GM12891 (cell line): ENCODE data around the gene WLS.

Source experiments
- POLR2A ChIP-seq: IDR thresholded peaks from 2 replicates; pipeline ENCODE4 v1.6.1; 2011; ENCODE audit warnings: low read depth, low read length, control low read depth
- POLR2AphosphoS5 ChIP-seq: IDR thresholded peaks from 2 replicates; pipeline ENCODE4 v1.6.1; 2011; ENCODE audit warnings: low read depth, low read length, control low read depth

DNA sequence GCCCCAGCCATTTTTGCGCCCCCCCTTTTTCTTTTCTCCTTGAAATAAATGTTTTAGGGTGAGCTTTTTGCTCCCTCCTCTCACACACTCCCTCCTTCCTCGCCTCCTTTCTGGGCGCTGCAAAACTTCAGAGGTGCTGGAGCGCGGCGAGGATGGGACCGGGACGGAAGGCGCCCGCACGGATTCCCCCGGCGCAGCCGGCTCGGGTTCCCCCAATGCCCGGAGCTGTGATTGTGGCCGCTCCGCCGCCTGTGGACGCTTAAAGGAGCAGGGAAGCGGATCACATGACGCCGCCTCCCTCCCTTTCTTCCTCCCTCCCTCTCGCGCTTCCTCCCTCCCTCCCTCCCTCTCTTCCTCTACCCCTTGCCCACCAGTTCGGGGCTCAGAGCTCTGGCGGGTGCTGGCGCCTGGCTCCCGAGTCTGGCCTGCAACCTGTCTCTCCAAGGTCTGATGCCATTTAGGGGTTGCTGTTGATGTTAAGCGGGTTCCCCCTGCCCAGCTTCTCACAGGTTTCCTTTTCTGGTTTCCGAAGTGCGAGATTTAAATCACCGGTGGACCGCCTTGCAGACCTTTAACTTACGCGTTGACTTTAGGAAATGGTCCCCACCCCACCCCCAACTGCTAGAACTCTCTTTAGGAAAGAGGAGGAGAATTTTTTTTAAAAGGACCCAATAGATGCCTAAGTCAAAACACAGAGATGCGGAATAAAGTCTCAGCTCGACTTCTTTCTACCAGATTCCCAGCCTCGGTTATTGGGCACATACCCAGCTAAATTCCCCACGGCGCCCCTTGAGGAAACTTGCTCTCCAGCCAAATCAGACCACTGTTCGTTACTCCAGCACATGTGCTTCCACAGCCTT is at the start of gene WLS:
- TF ChIP-seq POLR2AphosphoS5 (no peak), POLR2A (no peak)
